ENCODE results near the gene C1orf167. TPM values are rescaled to one million over a fixed set of nuclear protein-coding genes. Genes with fewer than 3 reads are reported as not detected.
"Not testable (repeated sequence)": the region's sequence is repeated elsewhere in the genome, so short reads cannot be mapped to it uniquely, and the experiment has no call there.

The C1orf167 gene
- total RNA-seq, 1 donor from 2014 or later = not detected

DNA sequence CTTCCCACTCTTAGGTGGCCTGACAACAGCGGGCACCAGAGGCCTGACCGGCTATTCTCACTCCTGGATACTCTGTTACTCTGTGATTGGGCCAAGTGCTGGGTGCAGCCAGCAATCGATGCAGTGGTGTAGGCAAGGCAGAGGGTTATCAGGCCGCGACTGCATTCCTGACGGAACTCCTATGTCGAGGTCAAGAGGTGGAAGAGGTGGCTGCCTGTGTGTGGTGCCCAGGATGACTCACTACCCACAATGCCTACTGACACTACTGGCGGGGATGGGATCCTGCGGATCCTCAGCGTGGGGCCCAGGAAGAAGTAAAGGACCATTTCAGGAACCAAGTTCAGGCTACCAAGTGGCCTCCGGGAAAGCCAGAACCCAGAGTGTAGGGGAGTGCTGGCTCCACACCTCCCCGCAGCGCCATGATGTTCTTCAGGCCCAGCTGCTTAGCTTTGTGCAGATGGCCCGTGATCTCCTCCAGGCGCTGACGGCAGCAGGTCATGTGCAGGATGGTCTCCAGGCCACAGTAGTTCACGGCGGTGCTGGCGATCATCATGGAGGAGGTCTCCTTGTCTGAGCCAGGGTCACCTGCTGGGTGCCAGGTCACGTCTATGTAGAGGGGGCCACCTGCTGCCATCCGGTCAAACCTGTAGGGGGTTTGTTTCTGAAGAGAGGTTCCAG, 38.9 kb downstream of the C1orf167 start:
- Mint-ChIP-seq H3K4me1 (peaks cover 33% of the 10 kb centered on the region), H3K27ac (ENCODE audit: unreplicated experiment) (peak overlapping the region; percentile 75), H3K4me3 (peak overlapping the region; percentile 88), H3K27me3 (ENCODE audit: low read depth) (no peaks in the 10 kb centered on the region), H3K9me3 (no peaks in the 10 kb centered on the region), H3K36me3 (ENCODE audit: low read depth) (peaks cover under 1% of the 10 kb centered on the region)
- DNase-seq (ENCODE audit: low read depth, low spot score) = no peak
- TF ChIP-seq, protein P1, sequence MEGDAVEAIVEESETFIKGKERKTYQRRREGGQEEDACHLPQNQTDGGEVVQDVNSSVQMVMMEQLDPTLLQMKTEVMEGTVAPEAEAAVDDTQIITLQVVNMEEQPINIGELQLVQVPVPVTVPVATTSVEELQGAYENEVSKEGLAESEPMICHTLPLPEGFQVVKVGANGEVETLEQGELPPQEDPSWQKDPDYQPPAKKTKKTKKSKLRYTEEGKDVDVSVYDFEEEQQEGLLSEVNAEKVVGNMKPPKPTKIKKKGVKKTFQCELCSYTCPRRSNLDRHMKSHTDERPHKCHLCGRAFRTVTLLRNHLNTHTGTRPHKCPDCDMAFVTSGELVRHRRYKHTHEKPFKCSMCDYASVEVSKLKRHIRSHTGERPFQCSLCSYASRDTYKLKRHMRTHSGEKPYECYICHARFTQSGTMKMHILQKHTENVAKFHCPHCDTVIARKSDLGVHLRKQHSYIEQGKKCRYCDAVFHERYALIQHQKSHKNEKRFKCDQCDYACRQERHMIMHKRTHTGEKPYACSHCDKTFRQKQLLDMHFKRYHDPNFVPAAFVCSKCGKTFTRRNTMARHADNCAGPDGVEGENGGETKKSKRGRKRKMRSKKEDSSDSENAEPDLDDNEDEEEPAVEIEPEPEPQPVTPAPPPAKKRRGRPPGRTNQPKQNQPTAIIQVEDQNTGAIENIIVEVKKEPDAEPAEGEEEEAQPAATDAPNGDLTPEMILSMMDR (conservative IDR thresholded peaks at IDR 0.05) = no peak

DNA sequence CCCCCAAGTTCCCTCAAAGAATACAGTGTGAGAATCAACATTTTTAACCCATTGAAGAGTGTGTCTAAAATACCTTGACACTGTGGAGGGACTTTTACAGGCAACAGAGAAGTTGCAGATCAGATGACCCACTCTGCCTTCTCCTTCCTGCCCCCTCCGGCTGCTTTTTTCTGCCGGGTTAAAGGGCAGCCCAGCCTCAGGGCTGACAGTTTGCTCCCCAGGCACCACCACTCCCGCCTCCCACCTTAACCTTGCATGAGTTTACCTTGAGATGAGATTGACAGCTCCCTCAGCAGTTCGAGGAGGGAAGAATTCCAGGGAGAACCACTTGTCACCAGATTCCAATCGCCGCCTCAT, 40.6 kb downstream of the C1orf167 start:
- Mint-ChIP-seq H3K36me3 (ENCODE audit: low read depth) (peaks cover 3% of the 10 kb centered on the region), H3K9me3 (no peaks in the 10 kb centered on the region), H3K27me3 (ENCODE audit: low read depth) (no peaks in the 10 kb centered on the region), H3K27ac (ENCODE audit: unreplicated experiment) (peak overlapping the region; percentile 4), H3K4me3 (peak overlapping the region; percentile 88), H3K4me1 (peaks cover 49% of the 10 kb centered on the region)
- TF ChIP-seq, protein P1 (conservative IDR thresholded peaks at IDR 0.05) = no peak
- DNase-seq (ENCODE audit: low read depth, low spot score) = no peak

DNA sequence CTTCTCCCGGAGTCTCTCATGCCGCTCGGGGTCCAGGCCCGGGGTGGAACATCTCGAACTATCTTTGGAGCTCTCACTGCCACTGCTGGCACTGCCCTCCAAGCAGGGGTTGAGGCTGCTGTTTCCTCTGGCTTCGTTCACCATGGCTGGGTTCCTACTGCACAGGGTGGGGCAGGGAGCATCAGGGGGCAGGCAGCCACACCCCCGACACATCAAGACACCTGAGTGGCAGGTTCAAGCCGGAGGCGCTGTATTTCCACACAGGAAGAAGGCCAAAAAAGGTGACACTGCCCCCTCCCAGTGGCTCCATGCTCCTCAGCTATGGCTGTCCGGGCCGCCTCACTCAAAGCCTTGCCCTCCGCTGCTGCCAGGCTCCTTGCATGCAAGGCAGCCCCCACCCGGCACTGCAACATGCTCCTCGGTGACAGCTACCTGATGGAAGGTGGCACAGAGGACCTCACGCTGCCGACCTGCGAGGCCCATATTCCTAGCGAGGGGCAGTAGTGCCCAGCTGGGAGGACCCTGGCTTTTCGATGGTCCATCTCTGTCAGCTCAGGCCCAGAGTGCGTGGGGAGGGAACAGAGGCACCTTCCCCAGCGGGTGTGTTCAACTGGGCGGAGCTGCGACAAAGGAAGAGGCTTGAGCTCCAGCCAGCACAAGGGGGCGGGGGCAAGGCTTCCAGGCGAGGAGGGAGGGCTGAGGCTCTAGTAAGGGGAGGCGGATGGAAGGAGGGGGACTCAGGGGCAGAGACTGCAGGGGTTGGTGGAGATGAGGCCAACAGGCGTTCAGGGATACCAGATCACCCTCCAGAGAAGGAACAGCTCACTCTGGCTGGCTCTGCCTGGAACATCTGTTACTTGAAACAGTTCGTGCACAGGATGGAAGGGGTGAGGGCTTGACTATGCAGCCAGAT, 41.2 kb downstream of the C1orf167 start:
- Mint-ChIP-seq H3K36me3 (ENCODE audit: low read depth) (peaks cover 3% of the 10 kb centered on the region), H3K9me3 (no peaks in the 10 kb centered on the region), H3K4me1 (peaks cover 55% of the 10 kb centered on the region), H3K27me3 (ENCODE audit: low read depth) (no peaks in the 10 kb centered on the region), H3K4me3 (peak overlapping the region; percentile 100), H3K27ac (ENCODE audit: unreplicated experiment) (peak overlapping the region; percentile 92)
- peak; percentile 75 for DNase-seq (ENCODE audit: low read depth, low spot score)
- TF ChIP-seq, protein P1 (conservative IDR thresholded peaks at IDR 0.05) = no peak

DNA sequence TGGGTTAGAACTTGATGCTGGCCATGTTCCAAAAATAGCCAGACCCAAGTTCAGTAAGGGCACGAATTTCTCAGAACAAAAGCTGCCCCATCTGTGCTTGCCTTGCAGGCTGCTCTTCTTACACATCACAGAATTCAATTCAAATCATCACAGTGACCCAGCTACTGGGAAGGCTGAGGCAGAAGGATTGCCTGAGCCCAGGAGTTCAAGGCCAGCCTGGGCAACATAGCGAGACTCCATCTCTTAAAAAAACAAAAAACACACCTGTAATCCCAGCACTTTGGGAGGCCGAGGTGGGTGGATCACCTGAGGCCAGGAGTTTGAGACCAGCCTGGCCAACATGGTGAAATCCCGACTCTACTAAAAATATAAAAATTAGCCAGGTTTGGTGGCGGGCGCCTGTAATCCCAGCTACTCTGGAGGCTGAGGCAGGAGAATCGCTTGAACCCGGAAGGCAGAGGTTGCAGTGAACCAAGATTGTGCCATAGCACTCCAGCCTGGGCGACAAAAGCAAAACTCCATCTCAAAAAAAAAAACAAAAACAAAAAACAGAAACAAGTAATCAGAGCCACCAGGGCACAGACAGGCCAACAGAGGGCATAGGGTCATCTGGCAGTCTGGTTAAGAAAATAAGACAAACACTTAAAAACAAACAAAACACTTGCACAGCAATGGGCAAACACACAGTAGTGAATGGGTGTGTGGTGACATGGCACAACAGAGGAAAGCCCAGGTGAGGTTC, 42.1 kb downstream of the C1orf167 start:
- H3K27ac Mint-ChIP-seq (ENCODE audit: unreplicated experiment) = peak overlapping the region; percentile 92
- H3K4me1 Mint-ChIP-seq = peaks cover 62% of the 10 kb centered on the region
- H3K4me3 Mint-ChIP-seq = peak overlapping the region; percentile 100
- H3K36me3 Mint-ChIP-seq (ENCODE audit: low read depth); H3K9me3 Mint-ChIP-seq; H3K27me3 Mint-ChIP-seq (ENCODE audit: low read depth); DNase-seq (ENCODE audit: low read depth, low spot score): not testable (repeated sequence)

DNA sequence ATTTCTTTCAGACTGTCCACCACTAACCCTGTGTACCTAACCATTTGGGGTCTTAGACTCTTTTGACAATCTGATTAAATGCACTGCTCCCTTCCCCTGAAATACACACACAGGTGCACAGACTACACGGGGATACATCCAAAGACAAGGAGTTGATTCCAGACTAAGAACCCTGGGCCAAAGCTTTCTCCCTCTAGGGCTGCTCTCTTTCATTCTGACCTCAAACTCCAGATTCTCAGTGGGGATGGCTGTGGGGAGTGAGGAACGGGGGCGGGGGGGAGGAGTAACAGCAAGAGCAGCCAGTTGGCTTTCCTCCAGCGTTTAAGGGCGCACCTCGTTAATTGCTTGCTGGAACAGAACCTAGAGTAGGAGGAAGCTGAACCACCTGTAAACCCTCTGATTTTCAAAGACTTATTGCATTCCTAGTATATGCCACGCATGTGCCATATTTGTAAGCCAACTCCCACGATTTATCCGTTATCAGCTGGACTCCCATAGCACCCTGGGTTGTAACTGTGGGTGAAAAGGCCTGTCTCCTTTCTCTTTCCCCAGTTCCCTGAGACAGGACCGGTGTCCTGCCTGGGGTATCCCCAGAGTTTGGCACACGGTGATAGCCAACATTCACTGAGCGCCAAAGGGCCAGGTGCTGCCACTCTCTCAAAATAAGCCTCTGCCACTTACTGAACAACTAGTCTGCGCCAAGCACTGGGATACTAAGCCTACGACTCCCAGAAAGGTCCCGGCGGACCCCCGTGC, 42.9 kb downstream of the C1orf167 start:
- Mint-ChIP-seq H3K36me3 (ENCODE audit: low read depth) (peaks cover 7% of the 10 kb centered on the region), H3K4me1 (peaks cover 66% of the 10 kb centered on the region), H3K9me3 (no peaks in the 10 kb centered on the region), H3K27me3 (ENCODE audit: low read depth) (no peaks in the 10 kb centered on the region), H3K27ac (ENCODE audit: unreplicated experiment) (peak overlapping the region; percentile 19), H3K4me3 (peak overlapping the region; percentile 100)
- no peak for DNase-seq (ENCODE audit: low read depth, low spot score)
- TF ChIP-seq, protein P1 (conservative IDR thresholded peaks at IDR 0.05) = no peak

Data from neural crest cell (in vitro differentiated cells).